Head of caudate nucleus (tissue), 42 donors: ENCODE measurements around the gene PADI2.
A peak's percentile ranks its signal among the peaks of the same experiment; 100 is the strongest.

Experiments used
- DNase-seq, 42 donors: peaks; one replicate each; pipeline versions ENCODE4 v3.0.0 to v3.0.0-alpha.2; 2020 to 2021; ENCODE audit warnings: mixed read lengths in 7 of 42
- intact Hi-C: fragments of 100-400 bp; cut with DNase I; formaldehyde crosslinking; loops from one replicate; pipeline ENCODE4 v1.15.0; 2022

PADI2 gene

DNA sequence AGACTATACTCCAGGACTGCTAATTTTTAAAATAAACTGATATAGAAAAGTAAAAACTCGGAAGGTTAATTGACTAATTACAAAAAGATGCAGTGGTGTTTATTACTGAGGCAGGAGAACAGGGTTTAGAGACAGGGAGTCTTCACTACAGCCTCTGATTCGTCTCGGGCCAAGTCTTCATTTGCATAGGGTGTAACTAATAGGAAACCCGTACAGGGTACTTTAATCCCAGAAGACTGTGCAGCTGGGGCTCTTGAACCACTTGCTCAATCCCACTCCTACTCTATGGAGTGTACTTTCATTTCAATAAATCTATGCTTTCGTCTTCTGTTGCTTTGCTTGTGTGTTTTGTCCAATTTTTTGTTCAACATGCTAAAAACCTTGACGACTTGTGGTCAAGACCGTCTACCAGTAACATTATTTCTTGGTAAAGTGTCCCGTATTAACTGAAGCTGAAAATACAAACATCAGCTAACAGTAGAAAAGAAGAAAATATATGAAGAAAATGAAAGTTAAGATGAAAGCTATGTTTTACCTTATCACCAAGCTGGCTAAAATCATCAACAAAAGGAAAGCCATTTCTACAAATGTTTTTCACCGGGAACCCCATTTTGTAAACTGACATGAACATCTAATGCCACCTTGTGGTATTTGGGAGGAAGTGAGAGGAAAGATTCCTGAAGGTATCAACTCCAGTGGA is 73.5 kb downstream of the PADI2 start:
- peak in 3 of 42 donors; percentile 19 to 60 (median 43) for DNase-seq
- intact Hi-C loops: loop anchor here (5.0 kb wide), 1 partner anchor 83 kb away; no protein-coding TSS in a partner anchor

DNA sequence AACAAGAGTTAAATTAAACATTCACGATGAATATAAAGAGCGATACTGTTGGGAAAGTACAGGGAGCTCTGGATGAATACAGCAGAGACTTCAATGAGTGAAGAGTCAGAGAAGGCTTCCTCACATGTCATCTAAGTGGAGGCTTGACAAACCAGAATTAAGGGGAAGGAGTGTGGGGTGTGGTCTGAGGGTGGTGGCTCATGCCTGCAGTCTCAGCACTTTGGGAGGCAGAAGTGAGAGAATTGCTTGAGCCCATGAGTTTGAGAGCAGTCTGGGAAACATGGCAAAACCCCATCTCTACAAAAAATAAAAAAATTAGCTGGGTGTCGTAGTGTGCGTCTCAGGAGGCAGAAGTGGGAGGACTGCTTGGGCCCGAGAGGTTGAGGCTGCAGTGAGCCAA is 74.1 kb downstream of the PADI2 start:
- peak in 4 of 42 donors; percentile 9 to 45 (median 20) for DNase-seq
- intact Hi-C loops: loop anchor here (5.0 kb wide), 1 partner anchor 83 kb away; no protein-coding TSS in a partner anchor

DNA sequence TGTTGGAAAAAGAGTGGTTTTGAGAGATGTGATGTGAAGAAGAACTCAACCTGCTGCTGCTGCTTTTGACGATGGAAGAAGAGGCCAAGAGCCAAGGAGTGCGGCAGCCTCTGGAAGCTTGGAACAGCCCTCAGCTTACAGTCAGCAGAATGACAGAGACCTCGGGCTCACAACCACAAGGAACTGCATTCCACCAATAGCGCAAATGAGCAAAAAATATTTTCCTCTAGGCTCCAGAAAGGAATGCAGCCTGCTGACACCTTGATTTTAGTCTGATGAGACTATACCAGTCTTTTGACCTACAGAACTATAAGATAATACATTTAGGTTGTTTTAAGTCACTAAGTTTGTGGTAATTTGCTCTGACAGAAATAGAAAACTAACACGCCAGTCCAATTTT is 75.6 kb downstream of the PADI2 start:
- intact Hi-C loops: no loop called here
- DNase-seq: no peak

DNA sequence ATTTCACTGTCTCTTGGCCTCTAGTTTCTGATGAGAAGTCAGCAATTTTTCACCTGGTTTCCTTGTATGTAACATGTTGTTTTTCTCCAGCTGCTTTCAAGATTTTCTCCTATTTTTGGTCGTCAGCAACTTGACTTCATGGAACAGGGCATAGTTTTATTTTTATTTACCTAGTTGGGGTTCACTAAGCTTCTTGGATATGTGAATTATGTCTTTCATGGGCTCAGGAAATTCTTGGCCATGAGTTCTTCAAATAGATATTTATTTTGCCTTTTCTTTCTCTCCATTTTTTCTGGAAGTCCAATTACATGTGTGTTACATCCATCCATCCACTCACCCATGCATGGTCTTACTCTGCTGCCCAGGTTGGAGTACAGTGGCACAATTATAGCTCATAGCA is 79.1 kb downstream of the PADI2 start:
- intact Hi-C loops: no loop called here
- no peak for DNase-seq

DNA sequence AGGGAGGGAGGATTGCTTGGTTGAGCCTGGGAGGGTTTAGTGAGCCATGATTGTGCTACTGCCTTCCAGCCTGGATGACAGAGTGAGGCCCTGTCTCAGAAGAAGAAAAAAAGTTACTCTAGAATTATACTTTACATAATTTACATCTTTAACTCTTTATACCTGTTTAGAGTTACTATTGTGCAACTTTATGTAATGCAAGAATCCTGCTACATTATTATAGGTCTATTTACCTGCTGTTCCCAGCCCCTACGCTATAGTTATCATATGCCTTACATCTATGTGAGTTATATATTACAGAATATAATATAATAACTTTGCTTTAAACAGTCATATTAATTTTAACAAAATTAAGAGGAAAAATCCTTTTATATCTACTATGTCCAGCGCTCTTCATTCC is 79.7 kb downstream of the PADI2 start:
- intact Hi-C loops: no loop called here
- DNase-seq: no peak

DNA sequence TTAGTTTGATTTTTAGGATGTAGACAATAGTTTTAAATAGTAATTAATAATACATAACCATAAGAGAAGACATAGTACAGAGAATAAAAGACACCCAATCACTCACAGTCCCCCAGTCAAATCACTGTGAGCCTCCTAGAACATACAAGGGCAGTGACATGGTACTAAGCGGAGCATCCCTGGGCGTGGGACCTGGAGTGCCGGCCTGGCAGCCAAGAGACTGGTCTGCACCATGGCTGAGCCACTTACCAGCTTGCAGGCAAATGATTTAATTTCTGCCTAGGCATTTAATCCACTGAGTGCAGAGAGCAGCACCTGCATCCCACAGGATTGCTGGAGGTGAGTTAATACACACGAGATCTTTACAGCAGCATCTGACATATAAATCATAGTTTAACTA is 85.8 kb downstream of the PADI2 start:
- intact Hi-C loops: no loop called here

DNA sequence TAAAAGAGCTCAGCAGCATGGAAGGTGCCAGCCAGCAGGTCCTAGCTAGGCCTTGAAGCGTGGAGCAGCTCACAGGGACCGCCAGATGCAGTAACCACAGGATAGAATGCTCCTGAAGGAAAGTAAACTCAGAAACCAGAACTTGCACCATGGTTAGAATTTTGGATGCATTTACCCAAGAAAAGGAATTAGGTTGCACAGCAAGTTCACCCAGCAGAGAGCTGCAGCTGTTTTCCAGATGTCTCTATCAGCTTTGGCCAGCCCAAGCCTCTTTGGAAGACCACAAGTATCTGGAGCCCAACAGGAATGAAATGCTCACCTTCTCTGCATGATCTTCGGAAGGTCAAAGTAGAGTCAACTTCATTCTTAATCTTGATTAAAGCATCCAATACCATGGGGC is 86.5 kb downstream of the PADI2 start:
- DNase-seq: no peak
- intact Hi-C loops: no loop called here

More for the DNA sequence above, 85.8 kb downstream of the PADI2 start:
- no peak for DNase-seq

DNA sequence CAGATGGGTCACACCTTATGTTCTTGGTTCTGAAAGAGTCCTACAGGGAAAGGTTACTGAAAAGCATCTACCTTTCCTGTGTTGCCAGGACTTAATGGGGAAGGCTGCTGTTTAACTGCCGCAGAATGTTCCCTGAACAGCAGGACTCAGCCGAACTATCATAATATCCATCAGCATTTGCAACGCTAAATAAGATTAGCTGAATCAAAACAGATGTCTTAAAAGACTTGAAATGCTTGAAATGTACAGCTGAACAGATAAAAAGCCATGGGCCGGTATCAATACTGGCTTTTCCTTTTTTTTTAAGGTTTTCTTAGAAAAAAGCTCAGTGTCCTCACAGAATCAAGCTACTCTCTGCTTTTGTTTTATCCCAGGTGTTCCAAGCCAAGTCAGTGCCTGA is 87.8 kb downstream of the PADI2 start:
- intact Hi-C loops: no loop called here
- DNase-seq: no peak

DNA sequence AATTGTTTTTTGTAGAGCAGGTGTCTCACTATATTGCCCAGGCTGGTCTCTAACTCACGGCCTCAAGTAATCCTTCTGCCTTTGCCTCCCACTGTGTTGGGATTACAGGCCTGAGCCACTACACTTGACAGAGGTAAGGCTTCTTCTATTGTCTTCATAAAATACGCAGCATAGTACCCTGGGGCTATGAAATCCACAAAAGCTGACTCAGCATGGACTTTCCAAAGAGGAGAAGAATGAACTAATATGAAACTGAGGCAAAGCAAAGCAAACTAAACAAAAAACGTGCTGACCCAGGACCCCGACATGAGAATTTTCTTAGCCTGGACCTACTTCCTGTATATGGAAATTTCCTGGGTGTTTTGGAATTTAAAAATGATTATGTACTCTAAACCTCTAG is 89.0 kb downstream of the PADI2 start:
- DNase-seq: no peak
- intact Hi-C loops: no loop called here

DNA sequence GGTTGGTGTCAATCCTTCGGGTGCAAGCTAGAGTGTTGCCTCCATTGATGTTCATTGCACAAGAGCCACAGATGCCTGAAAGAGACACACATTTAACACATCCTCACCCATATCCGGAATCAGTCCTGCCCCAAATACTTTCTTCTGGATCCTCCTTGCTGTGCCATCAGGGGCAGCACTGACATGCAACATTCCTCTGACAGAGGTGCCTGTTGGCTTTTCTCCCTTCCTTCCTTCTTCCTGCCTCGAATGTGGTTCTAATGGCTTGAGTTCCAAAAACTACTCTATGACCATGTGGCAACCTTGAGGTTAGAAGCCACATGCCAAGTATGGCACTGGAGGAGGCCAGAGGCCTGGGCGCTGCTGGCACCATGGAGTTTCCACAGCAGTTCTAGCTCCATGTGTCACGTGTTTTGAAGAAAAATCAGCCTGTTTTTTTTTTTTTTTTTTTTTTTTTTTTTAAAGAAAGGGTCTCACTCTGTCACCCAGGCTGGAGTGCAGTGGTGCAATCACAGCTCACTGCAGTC is 90.5 kb downstream of the PADI2 start:
- intact Hi-C loops: no loop called here
- DNase-seq: no peak

DNA sequence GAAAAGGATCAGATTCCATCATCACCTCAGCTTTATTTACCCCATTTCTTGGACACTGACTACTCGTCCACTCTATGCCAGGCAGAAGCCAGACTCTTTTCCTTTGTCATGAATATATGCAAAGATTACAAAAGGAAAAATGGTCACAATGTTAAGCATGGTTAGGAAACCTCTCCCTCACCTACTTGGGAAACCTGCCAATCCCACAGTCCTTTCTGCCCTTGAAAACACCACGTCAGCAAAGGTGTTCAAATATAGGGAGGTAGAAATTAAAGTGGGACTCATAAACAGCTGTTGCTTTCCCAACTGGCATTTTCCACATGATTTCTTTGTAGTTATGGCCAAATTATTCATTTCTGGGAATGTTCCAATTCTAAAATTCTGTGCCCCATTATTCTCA is 91.4 kb downstream of the PADI2 start:
- DNase-seq: no peak

DNA sequence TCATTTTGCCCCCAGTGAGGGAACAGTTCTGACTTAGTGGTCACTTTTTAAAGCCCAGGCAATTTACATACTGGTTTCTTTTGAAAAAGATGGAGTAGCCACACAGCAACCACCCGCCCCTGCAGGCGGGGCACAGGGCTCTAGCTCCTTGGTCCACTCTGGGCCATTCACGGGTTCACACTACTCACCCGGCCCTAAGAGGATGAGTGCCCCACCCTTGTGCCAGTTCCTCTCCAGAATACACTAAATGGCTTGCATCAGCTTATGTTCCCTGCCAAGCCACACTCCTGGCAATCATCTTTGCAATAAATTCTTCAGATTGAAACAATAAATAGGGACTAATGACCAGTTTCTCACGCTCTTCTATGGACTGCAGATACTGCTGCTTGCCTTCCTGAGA is 91.8 kb downstream of the PADI2 start:
- no peak for DNase-seq

More for the DNA sequence above, 91.4 kb downstream of the PADI2 start:
- intact Hi-C loops: no loop called here

DNA sequence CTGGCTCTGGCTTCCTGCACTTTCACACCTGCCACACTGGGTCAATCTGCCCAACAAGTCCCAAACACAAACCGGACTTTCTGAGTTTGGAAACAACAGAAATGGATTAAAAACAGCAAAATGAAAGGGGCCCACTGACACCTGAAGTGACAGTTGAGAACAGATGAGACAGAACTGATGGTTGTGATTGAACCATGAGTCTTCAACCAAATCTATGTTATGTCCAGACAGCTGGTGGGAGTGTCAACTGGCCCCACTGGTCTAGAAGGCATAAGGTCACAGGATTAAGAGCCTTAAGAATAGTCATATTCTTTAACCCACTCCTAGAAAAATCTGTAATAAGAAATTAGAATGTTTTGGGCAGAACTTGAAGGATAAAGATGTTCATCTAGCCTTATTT is 94.5 kb downstream of the PADI2 start:
- no peak for DNase-seq
- intact Hi-C loops: no loop called here

More for the DNA sequence above, 91.8 kb downstream of the PADI2 start:
- intact Hi-C loops: no loop called here

DNA sequence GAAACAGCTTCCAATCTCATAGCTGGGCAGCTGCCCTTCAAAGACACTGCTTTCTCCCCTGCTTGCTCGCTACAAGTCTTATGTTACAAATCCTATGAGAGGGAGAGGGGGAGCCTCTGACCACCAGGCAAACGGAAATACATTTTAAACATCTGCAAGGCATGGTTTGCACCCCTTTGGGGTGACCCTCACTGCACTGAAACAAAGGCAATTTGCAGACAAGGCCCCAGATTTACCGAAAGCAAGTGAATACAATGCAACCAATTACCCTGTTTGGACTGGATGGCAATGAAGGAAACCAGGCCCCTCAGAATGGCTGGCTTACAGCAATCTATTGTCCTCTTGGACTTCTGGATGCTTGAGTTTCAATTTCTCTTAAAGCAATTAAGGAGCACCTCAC is 95.7 kb downstream of the PADI2 start:
- DNase-seq: peak in 2 of 42 donors; percentile 0 to 12
- intact Hi-C loops: no loop called here

DNA sequence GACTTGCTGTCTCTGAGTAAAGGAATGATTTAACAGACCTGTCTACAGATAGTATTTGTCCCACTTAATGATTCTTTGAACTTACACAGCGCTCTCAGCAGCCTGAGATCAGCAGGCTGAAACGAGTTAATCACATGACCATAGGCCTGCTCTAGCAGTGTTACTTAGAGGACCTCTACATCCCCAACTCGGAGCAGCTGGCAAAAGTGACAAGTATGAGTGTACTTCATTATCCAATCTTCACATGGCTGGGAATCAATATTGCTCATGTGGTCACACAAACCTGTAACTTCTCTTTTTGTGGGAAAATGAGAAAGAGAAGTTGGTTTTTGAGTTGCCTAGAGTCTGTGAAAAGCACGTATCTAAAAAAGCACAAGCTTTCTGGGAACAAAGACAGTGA is 96.1 kb downstream of the PADI2 start:
- intact Hi-C loops: no loop called here
- DNase-seq: peak in 3 of 42 donors; percentile 2 to 15 (median 13)

DNA sequence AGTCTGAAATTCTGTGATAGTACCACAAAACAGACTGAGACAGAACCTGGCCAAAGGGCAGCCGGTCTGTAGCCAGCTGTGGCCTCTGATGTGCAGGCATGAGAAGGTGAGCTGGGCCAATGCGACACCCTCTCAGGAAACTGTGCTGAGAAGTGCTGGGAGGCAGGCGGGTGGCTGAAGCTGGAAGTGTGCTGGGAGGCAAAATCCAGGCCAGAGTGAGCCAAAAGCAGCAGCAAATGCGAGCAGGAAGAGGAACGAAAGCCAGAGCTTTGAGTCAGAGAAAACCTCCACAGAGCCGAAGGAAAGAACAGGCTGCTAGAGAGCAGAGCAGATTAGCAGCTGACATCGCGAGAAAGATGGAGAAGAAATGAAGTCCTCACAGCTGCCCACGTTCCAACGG is 97.4 kb downstream of the PADI2 start:
- DNase-seq: peak in 2 of 42 donors; percentile 18 to 27
- intact Hi-C loops: no loop called here

DNA sequence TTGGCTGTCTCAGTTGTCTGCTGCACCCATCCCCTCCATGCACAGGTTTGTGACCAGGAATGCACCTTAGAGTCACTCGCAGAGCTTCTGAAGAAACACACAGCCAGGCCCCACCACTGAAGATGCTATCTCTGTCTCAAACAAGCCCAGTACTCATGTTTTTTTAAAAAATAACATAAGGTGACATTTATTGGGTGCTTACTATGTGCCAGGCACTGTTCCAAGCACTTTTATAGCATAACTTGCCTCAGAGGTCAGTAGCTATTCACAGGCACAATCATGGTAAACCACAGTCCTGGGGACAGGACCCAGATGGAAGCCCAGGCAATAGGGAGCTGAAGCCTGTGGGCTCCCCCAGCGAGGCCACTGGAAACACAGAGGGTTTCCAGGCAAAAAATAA is 98.7 kb downstream of the PADI2 start:
- intact Hi-C loops: no loop called here
- peak in 1 of 42 donors; percentile 23 for DNase-seq

DNA sequence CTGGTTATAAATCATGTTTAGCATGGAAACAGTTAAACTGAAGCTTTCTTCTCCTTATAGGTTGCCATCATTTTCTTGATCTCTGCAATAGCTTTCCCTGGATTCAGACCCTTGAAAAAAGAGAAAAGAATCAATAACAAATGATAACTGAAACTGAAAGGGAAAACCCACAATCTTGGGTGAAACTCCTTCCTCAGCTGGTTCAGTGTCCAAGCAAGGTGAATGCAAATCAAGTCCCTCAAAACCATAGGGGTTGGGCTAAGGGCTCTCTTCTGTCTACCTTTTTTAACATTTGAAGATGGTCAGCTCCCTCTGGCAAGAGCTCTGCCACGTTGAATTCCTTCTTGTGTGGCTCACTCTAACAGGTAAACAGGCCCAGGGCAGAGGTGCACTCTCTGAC is 100.4 kb downstream of the PADI2 start:
- intact Hi-C loops: no loop called here
- DNase-seq: peak in 1 of 42 donors; percentile 4

DNA sequence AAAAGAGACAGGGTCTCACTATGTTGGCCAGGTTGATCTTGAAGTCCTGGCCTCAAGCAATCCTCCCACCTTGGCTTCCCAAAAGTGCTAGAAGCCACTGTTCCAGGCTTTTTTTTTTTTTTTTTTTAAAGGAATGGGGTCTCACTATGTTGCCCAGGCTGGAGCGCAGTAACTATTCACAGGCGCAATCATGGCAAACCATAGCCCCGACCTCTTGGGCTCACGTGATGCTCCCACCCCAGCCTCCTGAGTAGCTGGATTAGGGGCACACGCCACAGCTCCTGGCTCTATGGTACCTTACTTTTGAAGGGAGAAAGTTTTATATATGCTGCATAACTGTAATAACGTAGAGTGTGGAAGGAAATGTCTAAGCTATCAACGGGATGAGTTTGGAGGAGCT is 101.8 kb downstream of the PADI2 start:
- intact Hi-C loops: no loop called here
- peak in 2 of 42 donors; percentile 0 to 20 for DNase-seq
